ENCODE results near the gene RPS24. TPM values are rescaled to one million over a fixed set of nuclear protein-coding genes. Genes with fewer than 3 reads are reported as not detected.

The RPS24 gene
- total RNA-seq, 1 donor from 2014 or later = 1,331 TPM

DNA sequence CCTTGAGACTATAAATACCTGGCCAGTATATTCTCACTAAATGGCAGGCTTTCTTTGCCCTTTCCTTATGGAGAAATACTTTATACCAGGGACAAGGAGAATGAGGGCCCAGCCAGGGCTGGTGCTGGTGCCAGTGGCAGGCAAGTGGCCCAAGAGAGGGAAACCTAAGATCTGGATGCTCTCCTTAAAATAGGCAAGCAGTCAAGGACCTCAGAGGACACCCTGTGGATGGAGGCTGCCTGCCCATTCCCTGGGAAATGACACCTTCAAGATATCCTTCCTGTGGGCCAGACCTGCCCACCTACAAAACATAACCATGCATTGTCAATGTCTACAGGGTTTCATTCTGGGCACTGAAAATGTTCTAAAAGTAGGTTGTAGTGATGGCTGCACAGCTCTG lies 33.5 kb upstream of the RPS24 start:
- H2AFZ ChIP-seq (ENCODE audit: low read depth, low read length) = no peak overlapping the region
- no peak for FAIRE-seq
- Mint-ChIP-seq H3K9me3 (ENCODE audit: unreplicated experiment) (peaks cover 2% of the 10 kb centered on the region), H3K36me3 (ENCODE audit: low read depth, unreplicated experiment) (peaks cover 30% of the 10 kb centered on the region), H3K27ac (ENCODE audit: unreplicated experiment) (no peak overlapping the region), H3K4me3 (ENCODE audit: unreplicated experiment) (no peak overlapping the region), H3K4me1 (ENCODE audit: low read depth, unreplicated experiment) (no peaks in the 10 kb centered on the region), H3K27me3 (ENCODE audit: low read depth, unreplicated experiment) (no peaks in the 10 kb centered on the region)
- no peaks in the 10 kb centered on the region for H4K20me1 ChIP-seq (ENCODE audit: insufficient read depth, low read length)
- TF ChIP-seq EZH2 (IDR thresholded peaks at IDR 0.05; ENCODE audit: insufficient read depth, low read length) = no peak
- TF ChIP-seq, protein P1, sequence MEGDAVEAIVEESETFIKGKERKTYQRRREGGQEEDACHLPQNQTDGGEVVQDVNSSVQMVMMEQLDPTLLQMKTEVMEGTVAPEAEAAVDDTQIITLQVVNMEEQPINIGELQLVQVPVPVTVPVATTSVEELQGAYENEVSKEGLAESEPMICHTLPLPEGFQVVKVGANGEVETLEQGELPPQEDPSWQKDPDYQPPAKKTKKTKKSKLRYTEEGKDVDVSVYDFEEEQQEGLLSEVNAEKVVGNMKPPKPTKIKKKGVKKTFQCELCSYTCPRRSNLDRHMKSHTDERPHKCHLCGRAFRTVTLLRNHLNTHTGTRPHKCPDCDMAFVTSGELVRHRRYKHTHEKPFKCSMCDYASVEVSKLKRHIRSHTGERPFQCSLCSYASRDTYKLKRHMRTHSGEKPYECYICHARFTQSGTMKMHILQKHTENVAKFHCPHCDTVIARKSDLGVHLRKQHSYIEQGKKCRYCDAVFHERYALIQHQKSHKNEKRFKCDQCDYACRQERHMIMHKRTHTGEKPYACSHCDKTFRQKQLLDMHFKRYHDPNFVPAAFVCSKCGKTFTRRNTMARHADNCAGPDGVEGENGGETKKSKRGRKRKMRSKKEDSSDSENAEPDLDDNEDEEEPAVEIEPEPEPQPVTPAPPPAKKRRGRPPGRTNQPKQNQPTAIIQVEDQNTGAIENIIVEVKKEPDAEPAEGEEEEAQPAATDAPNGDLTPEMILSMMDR (IDR thresholded peaks at IDR 0.05; ENCODE audit: insufficient read depth, low read depth, low read length) = no peak
- H3K27ac ChIP-seq (ENCODE audit: low read depth, low read length) = no peak overlapping the region
- no peak overlapping the region for H3K4me3 ChIP-seq (ENCODE audit: insufficient read depth, low read depth, low read length)
- no peaks in the 10 kb centered on the region for H3K9me3 ChIP-seq (ENCODE audit: insufficient read depth, low read depth, low read length)
- H3K79me2 ChIP-seq (ENCODE audit: insufficient read depth, low read length) = no peaks in the 10 kb centered on the region
- H3K4me1 ChIP-seq (ENCODE audit: insufficient read depth, low read length) = no peaks in the 10 kb centered on the region
- no peak overlapping the region for H3K9ac ChIP-seq (ENCODE audit: low read length)
- H3K4me2 ChIP-seq (ENCODE audit: low read length) = no peak overlapping the region
- H3K36me3 ChIP-seq (ENCODE audit: insufficient read depth, low read length) = peaks cover 52% of the 10 kb centered on the region
- DNase-seq (ENCODE audit: low read depth) = no peak
- no peaks in the 10 kb centered on the region for H3K27me3 ChIP-seq (ENCODE audit: insufficient read depth, low read length)

DNA sequence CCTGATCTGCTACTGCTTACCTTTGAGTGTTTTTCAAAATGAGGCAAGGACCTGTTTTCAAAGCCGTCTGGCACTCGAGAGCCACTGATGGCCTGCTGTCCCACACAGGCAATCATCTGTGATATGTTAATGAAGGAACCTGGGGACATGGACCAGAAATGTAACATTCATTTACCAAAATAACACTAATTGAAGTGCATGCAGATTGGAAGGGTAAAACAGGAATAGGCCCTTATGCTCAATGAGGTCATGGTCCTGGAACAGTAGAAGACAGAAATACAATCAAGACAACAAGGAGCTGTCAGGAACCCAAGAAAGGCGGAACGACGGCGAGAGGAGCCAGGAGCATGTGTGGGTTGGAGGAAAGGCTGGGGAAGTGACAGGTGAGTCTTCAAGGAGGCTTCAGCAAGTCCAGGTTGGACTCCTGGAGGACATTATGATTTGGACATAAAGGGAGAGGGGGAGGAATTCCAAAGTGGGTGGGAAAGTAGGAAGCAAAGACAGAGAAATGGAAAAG lies 32.6 kb upstream of the RPS24 start:
- Histone ChIP-seq H3K27ac (ENCODE audit: low read depth, low read length) (no peak overlapping the region), H3K4me1 (ENCODE audit: insufficient read depth, low read length) (no peaks in the 10 kb centered on the region), H3K9ac (ENCODE audit: low read length) (no peak overlapping the region), H3K36me3 (ENCODE audit: insufficient read depth, low read length) (peaks cover 60% of the 10 kb centered on the region), H3K9me3 (ENCODE audit: insufficient read depth, low read depth, low read length) (no peaks in the 10 kb centered on the region), H3K27me3 (ENCODE audit: insufficient read depth, low read length) (no peaks in the 10 kb centered on the region), H3K4me3 (ENCODE audit: insufficient read depth, low read depth, low read length) (no peak overlapping the region), H2AFZ (ENCODE audit: low read depth, low read length) (no peak overlapping the region), H4K20me1 (ENCODE audit: insufficient read depth, low read length) (no peaks in the 10 kb centered on the region), H3K79me2 (ENCODE audit: insufficient read depth, low read length) (no peaks in the 10 kb centered on the region), H3K4me2 (ENCODE audit: low read length) (no peak overlapping the region)
- DNase-seq (ENCODE audit: low read depth) (no peak), FAIRE-seq (no peak)
- H3K36me3 Mint-ChIP-seq (ENCODE audit: low read depth, unreplicated experiment) = peaks cover 34% of the 10 kb centered on the region
- H3K9me3 Mint-ChIP-seq (ENCODE audit: unreplicated experiment) = peaks cover 2% of the 10 kb centered on the region
- no peaks in the 10 kb centered on the region for H3K4me1 Mint-ChIP-seq (ENCODE audit: low read depth, unreplicated experiment)
- no peak overlapping the region for H3K27ac Mint-ChIP-seq (ENCODE audit: unreplicated experiment)
- no peaks in the 10 kb centered on the region for H3K27me3 Mint-ChIP-seq (ENCODE audit: low read depth, unreplicated experiment)
- TF ChIP-seq, protein P1 (IDR thresholded peaks at IDR 0.05; ENCODE audit: insufficient read depth, low read depth, low read length) = no peak
- no peak for TF ChIP-seq EZH2 (IDR thresholded peaks at IDR 0.05; ENCODE audit: insufficient read depth, low read length)
- H3K4me3 Mint-ChIP-seq (ENCODE audit: unreplicated experiment) = no peak overlapping the region

DNA sequence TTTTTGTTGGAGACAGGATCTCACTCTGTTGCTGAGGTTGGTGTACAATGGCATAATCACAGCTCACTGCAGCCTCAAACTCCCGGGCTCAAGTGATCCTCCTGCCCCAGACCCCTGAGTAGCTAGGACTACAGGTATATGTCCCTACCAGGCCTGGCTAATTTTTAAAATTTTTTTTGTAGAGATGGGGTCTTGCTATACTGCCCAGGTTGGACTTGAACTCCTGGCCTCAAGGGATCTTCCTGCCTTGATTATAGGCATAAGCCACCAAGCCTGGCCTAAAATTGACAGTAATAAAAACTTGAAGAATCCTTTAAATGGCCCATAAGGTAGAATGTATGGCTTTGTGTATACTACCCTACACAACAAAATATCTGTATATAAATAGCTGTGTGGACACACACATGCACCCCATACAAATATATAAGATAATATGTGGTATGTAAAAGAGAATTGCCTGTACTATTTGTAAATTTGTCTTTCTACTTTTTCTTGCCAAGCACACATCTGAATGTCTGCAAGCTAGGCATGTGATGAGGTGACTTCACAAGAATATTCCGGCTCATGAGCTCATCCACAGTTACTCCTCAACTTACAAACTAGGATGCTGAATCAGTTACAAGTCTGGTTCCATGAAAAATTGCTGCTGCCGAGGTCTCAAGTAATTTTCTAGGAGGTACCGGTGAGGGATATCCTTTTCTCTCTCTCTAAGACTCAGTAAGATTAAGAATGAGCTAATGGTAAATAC lies 30.9 kb upstream of the RPS24 start:
- H3K27me3 ChIP-seq (ENCODE audit: insufficient read depth, low read length) = no peaks in the 10 kb centered on the region
- H3K27ac ChIP-seq (ENCODE audit: low read depth, low read length) = no peak overlapping the region
- no peaks in the 10 kb centered on the region for H4K20me1 ChIP-seq (ENCODE audit: insufficient read depth, low read length)
- Mint-ChIP-seq H3K36me3 (ENCODE audit: low read depth, unreplicated experiment) (peaks cover 33% of the 10 kb centered on the region), H3K27me3 (ENCODE audit: low read depth, unreplicated experiment) (no peaks in the 10 kb centered on the region), H3K4me3 (ENCODE audit: unreplicated experiment) (no peak overlapping the region), H3K4me1 (ENCODE audit: low read depth, unreplicated experiment) (no peaks in the 10 kb centered on the region), H3K9me3 (ENCODE audit: unreplicated experiment) (no peaks in the 10 kb centered on the region), H3K27ac (ENCODE audit: unreplicated experiment) (no peak overlapping the region)
- no peaks in the 10 kb centered on the region for H3K9me3 ChIP-seq (ENCODE audit: insufficient read depth, low read depth, low read length)
- TF ChIP-seq, protein P1 (IDR thresholded peaks at IDR 0.05; ENCODE audit: insufficient read depth, low read depth, low read length) = no peak
- TF ChIP-seq EZH2 (IDR thresholded peaks at IDR 0.05; ENCODE audit: insufficient read depth, low read length) = no peak
- H3K79me2 ChIP-seq (ENCODE audit: insufficient read depth, low read length) = no peaks in the 10 kb centered on the region
- peaks cover 73% of the 10 kb centered on the region for H3K36me3 ChIP-seq (ENCODE audit: insufficient read depth, low read length)
- no peak overlapping the region for H3K9ac ChIP-seq (ENCODE audit: low read length)
- no peak overlapping the region for H3K4me3 ChIP-seq (ENCODE audit: insufficient read depth, low read depth, low read length)
- no peak overlapping the region for H2AFZ ChIP-seq (ENCODE audit: low read depth, low read length)
- DNase-seq (ENCODE audit: low read depth) (no peak), FAIRE-seq (no peak)
- H3K4me2 ChIP-seq (ENCODE audit: low read length) = no peak overlapping the region
- no peaks in the 10 kb centered on the region for H3K4me1 ChIP-seq (ENCODE audit: insufficient read depth, low read length)
